Neural progenitor cell (in vitro differentiated cells): Measurements from ENCODE around the gene UGT1A4.

ENCODE experiments used
- EZH2 ChIP-seq: fragments of 200-600 bp; sonication (generic); IDR thresholded peaks from 2 replicates; pipeline ENCODE4 v1.6.1; 2017; ENCODE audit warnings: antibody characterized with exemption, mild to moderate bottlenecking, moderate library complexity
- TF ChIP-seq, protein P1 (sequence below): fragments of 200-600 bp; sonication (generic); IDR thresholded peaks from 2 replicates; pipeline ENCODE4 v1.5.1; 2017; ENCODE audit warnings: antibody characterized with exemption, mild to moderate bottlenecking

DNA sequence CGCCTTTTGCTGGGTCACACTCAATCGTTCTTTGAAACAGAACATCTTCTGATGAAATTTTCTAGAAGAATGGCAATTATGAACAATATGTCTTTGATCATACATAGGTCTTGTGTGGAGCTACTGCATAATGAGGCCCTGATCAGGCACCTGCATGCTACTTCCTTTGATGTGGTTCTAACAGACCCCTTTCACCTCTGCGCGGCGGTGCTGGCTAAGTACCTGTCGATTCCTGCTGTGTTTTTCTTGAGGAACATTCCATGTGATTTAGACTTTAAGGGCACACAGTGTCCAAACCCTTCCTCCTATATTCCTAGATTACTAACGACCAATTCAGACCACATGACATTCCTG lies 5.3 kb upstream of the UGT1A4 start:
- TF ChIP-seq, protein P1, sequence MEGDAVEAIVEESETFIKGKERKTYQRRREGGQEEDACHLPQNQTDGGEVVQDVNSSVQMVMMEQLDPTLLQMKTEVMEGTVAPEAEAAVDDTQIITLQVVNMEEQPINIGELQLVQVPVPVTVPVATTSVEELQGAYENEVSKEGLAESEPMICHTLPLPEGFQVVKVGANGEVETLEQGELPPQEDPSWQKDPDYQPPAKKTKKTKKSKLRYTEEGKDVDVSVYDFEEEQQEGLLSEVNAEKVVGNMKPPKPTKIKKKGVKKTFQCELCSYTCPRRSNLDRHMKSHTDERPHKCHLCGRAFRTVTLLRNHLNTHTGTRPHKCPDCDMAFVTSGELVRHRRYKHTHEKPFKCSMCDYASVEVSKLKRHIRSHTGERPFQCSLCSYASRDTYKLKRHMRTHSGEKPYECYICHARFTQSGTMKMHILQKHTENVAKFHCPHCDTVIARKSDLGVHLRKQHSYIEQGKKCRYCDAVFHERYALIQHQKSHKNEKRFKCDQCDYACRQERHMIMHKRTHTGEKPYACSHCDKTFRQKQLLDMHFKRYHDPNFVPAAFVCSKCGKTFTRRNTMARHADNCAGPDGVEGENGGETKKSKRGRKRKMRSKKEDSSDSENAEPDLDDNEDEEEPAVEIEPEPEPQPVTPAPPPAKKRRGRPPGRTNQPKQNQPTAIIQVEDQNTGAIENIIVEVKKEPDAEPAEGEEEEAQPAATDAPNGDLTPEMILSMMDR: no peak
- no peak for TF ChIP-seq EZH2
